Chondrocyte (in vitro differentiated cells): ENCODE data around the gene PTPRN. TPM values are rescaled to one million over a fixed set of nuclear protein-coding genes. Genes with fewer than 3 reads are reported as not detected.
"Not testable (repeated sequence)": the region's sequence is repeated elsewhere in the genome, so short reads cannot be mapped to it uniquely, and the experiment has no call there.

ENCODE experiments used
- DNase-seq: peaks from one replicate; pipeline ENCODE4 v3.0.0; 2021; ENCODE audit warnings: mixed read lengths, low spot score
- H3K27ac Mint-ChIP-seq: one replicate; pipeline ENCODE4 v1.8.0; 2021; ENCODE audit warnings: mild to moderate bottlenecking, moderate library complexity, mixed read lengths; ENCODE audit not compliant: unreplicated experiment
- H3K27me3 Mint-ChIP-seq: 2 replicates; pipeline ENCODE4 v1.8.0; 2021; ENCODE audit warnings: low read depth, mixed read lengths
- H3K36me3 Mint-ChIP-seq: 2 replicates; pipeline ENCODE4 v1.8.0; 2021; ENCODE audit warnings: low read depth, mixed read lengths
- H3K4me1 Mint-ChIP-seq: 2 replicates; pipeline ENCODE4 v1.8.0; 2021; ENCODE audit warnings: low read depth, mild to moderate bottlenecking, mixed read lengths
- H3K4me3 Mint-ChIP-seq: one replicate; pipeline ENCODE4 v1.8.0; 2021; ENCODE audit warnings: mild to moderate bottlenecking, moderate library complexity, mixed read lengths; ENCODE audit not compliant: unreplicated experiment
- H3K9me3 Mint-ChIP-seq: 2 replicates; pipeline ENCODE4 v1.8.0; 2021; ENCODE audit warnings: low read depth, mixed read lengths
- total RNA-seq: library from RNA; stranded (reverse); gene quantifications from 3 replicates; pipeline ENCODE4 v1.2.1, GENCODE V29; 2021
- TF ChIP-seq, protein P1 (sequence below): fragments of 200-600 bp; sonication (generic); IDR thresholded peaks from 2 replicates; pipeline ENCODE4 v1.5.0; 2021; ENCODE audit warnings: antibody characterized with exemption, mild to moderate bottlenecking, moderate library complexity

Gene PTPRN
- total RNA-seq, 1 donor from 2014 or later: 0.87 TPM

DNA sequence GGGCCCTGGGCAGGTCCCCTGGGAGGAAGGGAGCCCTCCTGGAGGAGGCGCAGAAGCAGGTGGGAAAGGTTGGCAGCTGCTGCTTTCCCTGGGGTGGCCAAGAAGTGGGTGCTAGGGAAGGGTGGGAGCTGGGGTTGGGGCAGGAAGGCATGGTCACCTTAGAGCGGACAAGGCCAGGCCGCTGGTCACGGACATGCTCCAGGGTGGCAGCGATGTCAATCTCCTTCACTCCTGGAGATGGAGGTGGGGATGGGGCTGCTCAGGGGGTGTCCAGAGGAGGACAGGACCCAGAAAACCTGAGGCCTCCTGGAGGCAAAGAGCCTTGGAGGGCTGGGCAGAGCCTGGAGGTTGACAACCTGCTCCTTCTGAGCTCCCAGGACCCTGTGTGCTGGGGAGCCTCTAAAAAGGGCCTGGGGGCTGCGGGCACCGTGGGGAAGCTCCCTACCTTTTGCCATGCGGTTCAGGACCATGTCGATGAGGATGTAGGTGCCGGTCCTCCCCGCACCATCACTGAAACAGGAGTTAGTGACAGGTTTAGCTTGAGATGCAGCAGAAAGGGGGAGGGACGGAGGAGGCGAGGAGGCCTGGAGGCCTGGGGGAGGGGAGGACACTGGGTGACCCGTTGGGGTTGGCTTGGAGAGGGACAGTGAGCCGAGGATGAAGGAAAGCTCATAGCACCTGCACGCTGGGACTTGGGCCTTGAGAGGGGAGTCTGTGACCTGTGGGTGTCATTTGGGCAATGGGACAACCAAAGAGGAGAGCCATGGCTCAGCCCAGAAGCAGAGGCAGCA, 18.6 kb downstream of the PTPRN start:
- peak; percentile 64 for DNase-seq
- Mint-ChIP-seq H3K4me3 (no peak overlapping the region), H3K27me3 (no peaks in the 10 kb centered on the region), H3K36me3 (no peaks in the 10 kb centered on the region), H3K4me1 (peaks cover 37% of the 10 kb centered on the region), H3K27ac (no peak overlapping the region), H3K9me3 (no peaks in the 10 kb centered on the region)
- TF ChIP-seq, protein P1, sequence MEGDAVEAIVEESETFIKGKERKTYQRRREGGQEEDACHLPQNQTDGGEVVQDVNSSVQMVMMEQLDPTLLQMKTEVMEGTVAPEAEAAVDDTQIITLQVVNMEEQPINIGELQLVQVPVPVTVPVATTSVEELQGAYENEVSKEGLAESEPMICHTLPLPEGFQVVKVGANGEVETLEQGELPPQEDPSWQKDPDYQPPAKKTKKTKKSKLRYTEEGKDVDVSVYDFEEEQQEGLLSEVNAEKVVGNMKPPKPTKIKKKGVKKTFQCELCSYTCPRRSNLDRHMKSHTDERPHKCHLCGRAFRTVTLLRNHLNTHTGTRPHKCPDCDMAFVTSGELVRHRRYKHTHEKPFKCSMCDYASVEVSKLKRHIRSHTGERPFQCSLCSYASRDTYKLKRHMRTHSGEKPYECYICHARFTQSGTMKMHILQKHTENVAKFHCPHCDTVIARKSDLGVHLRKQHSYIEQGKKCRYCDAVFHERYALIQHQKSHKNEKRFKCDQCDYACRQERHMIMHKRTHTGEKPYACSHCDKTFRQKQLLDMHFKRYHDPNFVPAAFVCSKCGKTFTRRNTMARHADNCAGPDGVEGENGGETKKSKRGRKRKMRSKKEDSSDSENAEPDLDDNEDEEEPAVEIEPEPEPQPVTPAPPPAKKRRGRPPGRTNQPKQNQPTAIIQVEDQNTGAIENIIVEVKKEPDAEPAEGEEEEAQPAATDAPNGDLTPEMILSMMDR: no peak

DNA sequence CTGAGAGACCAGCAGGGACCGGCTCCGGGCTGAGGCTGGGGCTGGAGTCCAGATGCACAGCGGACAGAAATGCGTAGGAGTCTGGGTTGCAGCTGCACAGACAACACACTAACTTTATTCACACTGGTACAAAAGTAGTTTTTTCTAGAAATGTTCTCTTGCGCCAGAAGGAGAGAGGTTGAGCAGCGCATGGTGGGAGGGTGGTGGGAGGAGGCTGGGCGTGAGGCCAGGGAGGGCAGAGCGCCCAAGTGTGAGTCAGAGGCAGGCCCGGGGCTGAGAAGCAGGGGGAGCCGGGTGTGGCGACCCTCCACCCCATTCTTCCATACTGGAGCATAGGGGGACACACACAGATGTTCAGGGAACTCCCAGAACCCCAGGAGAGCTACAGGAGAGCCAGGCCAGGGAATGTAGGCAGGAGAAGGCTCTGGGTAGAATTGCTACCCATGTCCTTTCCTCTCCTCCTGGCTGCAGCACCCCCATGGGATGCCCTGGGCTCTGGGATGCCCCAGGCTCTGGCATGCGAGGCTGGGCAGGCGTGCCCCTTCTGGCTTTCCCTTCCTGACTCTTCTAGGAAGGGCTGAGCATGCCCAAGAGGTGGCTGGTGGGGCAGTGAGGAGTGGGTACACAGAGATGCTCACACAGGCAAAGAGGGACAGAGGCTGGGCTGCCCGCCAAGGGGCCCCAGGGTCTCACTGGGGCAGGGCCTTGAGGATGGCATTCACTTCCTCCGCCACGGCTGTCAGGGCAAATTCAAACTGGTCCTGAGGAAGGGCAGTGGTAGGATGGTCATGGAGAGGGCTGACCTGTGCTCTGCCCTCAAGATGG, 19.5 kb downstream of the PTPRN start:
- Mint-ChIP-seq H3K4me1 (peaks cover 40% of the 10 kb centered on the region), H3K27ac (peak overlapping the region; percentile 98), H3K27me3 (no peaks in the 10 kb centered on the region), H3K4me3 (no peak overlapping the region), H3K9me3 (no peaks in the 10 kb centered on the region), H3K36me3 (peaks cover 2% of the 10 kb centered on the region)
- peak; percentile 95 for DNase-seq
- TF ChIP-seq, protein P1: no peak

DNA sequence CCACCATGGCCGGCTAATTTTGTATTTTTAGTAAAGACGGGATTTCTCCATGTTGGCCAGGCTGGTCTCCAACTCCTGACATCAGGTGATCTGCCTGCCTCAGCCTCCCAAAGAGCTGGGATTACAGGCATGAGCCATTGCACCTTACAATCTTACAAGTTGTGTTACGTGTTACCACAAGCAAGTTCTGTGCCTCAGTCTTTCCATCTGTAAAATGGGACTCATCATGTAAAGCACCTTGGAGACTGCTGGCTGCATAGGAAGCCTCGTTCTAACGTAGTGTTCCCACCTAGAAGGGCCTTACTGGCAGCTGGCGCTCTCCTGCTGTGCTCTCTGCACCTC, 20.0 kb downstream of the PTPRN start:
- Mint-ChIP-seq H3K4me3 (no peak overlapping the region), H3K27me3 (no peaks in the 10 kb centered on the region), H3K27ac (peak overlapping the region; percentile 98), H3K36me3 (peaks cover 2% of the 10 kb centered on the region), H3K9me3 (no peaks in the 10 kb centered on the region), H3K4me1 (peaks cover 37% of the 10 kb centered on the region)
- TF ChIP-seq, protein P1: no peak
- no peak for DNase-seq

DNA sequence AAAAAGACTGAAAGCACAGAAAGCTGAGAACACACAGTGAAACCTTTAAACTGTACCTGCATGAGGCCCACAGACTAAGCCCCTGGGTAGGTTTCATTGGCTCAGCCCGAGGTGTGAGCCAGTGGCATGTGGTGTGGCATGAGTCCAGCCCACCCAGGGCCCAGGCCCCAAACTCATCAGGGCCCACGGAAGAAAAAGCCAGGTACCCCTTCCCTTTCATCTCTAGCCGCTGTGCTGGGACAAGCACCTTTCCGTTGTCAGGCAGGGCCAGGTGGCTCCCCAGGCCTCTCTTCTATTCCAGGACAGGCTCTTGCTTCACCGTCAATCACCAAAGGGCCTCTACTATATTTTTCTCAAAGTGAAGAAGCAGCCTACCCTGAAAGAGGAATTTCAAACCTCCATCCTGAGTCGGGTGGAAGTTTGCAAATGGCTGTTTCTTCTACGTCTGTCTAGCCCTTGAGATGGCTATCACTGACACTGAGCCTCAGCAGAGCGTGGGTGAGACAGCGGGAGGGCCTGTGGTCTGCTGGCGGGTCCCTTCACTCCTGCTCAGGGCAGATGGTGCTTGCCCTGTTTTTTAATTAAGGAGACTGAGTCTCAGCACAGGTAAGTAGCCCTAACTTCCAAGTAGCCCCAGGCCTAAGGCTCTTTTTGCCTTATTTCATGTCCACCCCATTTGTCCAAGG, 21.5 kb downstream of the PTPRN start:
- Mint-ChIP-seq H3K4me3 (no peak overlapping the region), H3K27me3 (no peaks in the 10 kb centered on the region), H3K27ac (no peak overlapping the region), H3K9me3 (no peaks in the 10 kb centered on the region), H3K4me1 (peaks cover 38% of the 10 kb centered on the region), H3K36me3 (peaks cover 9% of the 10 kb centered on the region)
- DNase-seq: peak; percentile 47
- TF ChIP-seq, protein P1: no peak

DNA sequence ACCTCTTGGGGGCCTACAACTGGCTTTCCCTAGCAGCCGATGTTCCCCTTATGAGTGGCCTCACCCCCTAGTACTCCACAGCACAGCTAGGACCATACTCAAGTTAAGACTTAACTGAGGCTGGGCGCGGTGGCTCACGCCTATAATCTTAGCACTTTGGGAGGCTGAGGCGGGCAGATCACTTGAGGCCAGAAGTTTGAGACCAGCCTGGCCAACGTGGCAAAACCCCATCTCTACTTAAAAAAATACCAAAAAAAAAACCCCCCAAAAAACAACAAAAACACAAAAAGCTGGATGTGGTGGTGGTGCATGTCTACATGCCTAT, 22.1 kb downstream of the PTPRN start:
- not testable (repeated sequence) for H3K27me3 Mint-ChIP-seq, H3K4me3 Mint-ChIP-seq, H3K27ac Mint-ChIP-seq, H3K9me3 Mint-ChIP-seq
- peaks cover 43% of the 10 kb centered on the region for H3K4me1 Mint-ChIP-seq
- peaks cover 11% of the 10 kb centered on the region for H3K36me3 Mint-ChIP-seq
- peak; percentile 44 for DNase-seq
